Heart left ventricle (tissue), 16 donors: ENCODE results near the gene GPRASP2. TPM values are rescaled to one million over a fixed set of nuclear protein-coding genes. Genes with fewer than 3 reads are reported as not detected.

Experiments
- ATAC-seq, 4 donors: fragments of 200-7000 bp; cut with Tn5 transposase; one replicate each; pipeline ENCODE4 v1.9.1; 2020 to 2022; ENCODE audit warnings: moderate library complexity in 4 of 4, mild to moderate bottlenecking in 3 of 4, moderate number of reproducible peaks in 1 of 4
- DNase-seq, 5 donors: peaks; one replicate each; pipeline ENCODE4 v3.0.0-alpha.2; 2020
- H3K27ac ChIP-seq, 12 donors: fragments of 200-600 bp; sonication (generic) in 4 of 12; one replicate each; pipeline versions ENCODE4 v1.5.0 to v1.8.0; 2016 to 2022; ENCODE audit warnings: mild to moderate bottlenecking in 2 of 12
- H3K27me3 ChIP-seq, 9 donors: fragments of 200-600 bp; sonication (generic) in 2 of 9; one replicate each; pipeline versions ENCODE4 v1.5.1 to v1.8.0; 2016 to 2022; ENCODE audit warnings: mild to moderate bottlenecking in 3 of 9
- H3K36me3 ChIP-seq, 9 donors: fragments of 200-600 bp; sonication (generic) in 2 of 9; one replicate each; pipeline versions ENCODE4 v1.5.0 to v1.8.0; 2018 to 2022; ENCODE audit warnings: mild to moderate bottlenecking in 2 of 9
- H3K4me1 ChIP-seq, 12 donors: fragments of 200-600 bp; sonication (generic) in 4 of 12; one replicate each; pipeline versions ENCODE4 v1.5.0 to v1.8.0; 2016 to 2022; ENCODE audit warnings: mild to moderate bottlenecking in 3 of 12
- H3K4me3 ChIP-seq, 12 donors: fragments of 200-600 bp; sonication (generic) in 4 of 12; one replicate each; pipeline versions ENCODE4 v1.5.0 to v1.8.0; 2017 to 2022; ENCODE audit warnings: mild to moderate bottlenecking in 9 of 12, moderate library complexity in 4 of 12
- H3K9me3 ChIP-seq, 12 donors: fragments of 200-600 bp; sonication (generic) in 4 of 12; one replicate each; pipeline versions ENCODE4 v1.5.0 to v1.8.0; 2016 to 2022; ENCODE audit warnings: mild to moderate bottlenecking in 1 of 12
- CTCF ChIP-seq, 12 donors: fragments of 200-600 bp; sonication (generic) in 4 of 12; IDR thresholded peaks; one replicate each; pipeline versions ENCODE4 v1.5.0 to v1.8.0; 2018 to 2022; ENCODE audit warnings: antibody characterized with exemption in 12 of 12, mild to moderate bottlenecking in 5 of 12
- POLR2A ChIP-seq, 2 donors: fragments of 450-650 bp; IDR thresholded peaks; one replicate each; pipeline ENCODE4 v1.6.1; 2017; ENCODE audit warnings: antibody characterized with exemption in 2 of 2, mild to moderate bottlenecking in 2 of 2, moderate library complexity in 2 of 2
- WGBS, 4 donors: extraction: QIAGEN DNeasy Blood & Tissue Kit in 2 of 4; methylation state at CpG; one replicate each; pipeline versions ENCODE4 v1.1.5 to v1.1.7; 2013 to 2018; 5-methylcytosine and 5-hydroxymethylcytosine counted together
- intact Hi-C, 10 donors: fragments of 100-400 bp; cut with DNase I; formaldehyde crosslinking; loops; one replicate each; pipeline versions ENCODE4 v1.11.1 to v1.14.2; 2022
- polyA plus RNA-seq, 2 donors: library from polyadenylated mRNA; stranded (reverse); fragments of 200-250 nt; gene quantifications; one replicate each; pipeline ENCODE4 v1.2.3, GENCODE V29; 2013
- total RNA-seq, 9 donors: library from RNA; depleted of rRNA in 2 of 9; stranded (reverse); fragments of >200 nt in 2 of 9; fragmentation: NEBNext Ultra II Directional in 3 of 9; extraction: Animal tissue kit (Norgen Biotek cat#: 25700) in 3 of 9; gene quantifications; one replicate each; pipeline versions ENCODE4 v1.1.0 to v1.2.4, GENCODE V29; 2016 to 2023
- donor health status: ischemic (EF 13 %, LVEDD 7.1; RV severe dilation, severe dysfunction).
- donor health status: healthy with polysubstance abuse.
- donor health status: DM: no; HTN: yes; CAD: no.
- donor health status: DM: no; HTN: no; CAD: no.
- donor health status: ischemic (EF 25% LVEDD 6.9; RV normal size, moderate dysfunction).
- donor health status: ischemic (EF 25% LVEDD 5.7; RV mildly dilated, moderate dysfunction).
- donor health status: healthy.
- donor health status: DM: yes; HTN: yes; CAD: no.
- donor health status: ischemic (EF 35%, LVEDD 5.7; RV mildly dilated, moderate dysfunction).
- donor health status: nonischemic (EF 11% LVEDD 7.7; RV severe dilation, severe dysfunction).
- donor health status: DM: yes; HTN: yes; CAD: no.
- donor health status: PGD.
- donor health status: ischemic (EF 29% LVEDD 5.4; RV normal size, mild dysfunction).
- donor health status: nonischemic (EF 23%, LVEDD 6.1; RV moderate dilation, normal function).

Gene GPRASP2
- total and polyA plus RNA-seq, 11 donors: 4.3 to 19.6 (median 11.2) TPM

GRCh38 chrX:102684772-102685520, 27.3 kb upstream of the GPRASP2 start:
- H3K9me3 ChIP-seq: peaks cover 0 to 30% (median 14%) of the 10 kb centered on the region in 12 donors
- DNase-seq: no peak
- WGBS, 4 donors: 62 to 70% (median 65%) methylated on average over 2 of the region's 2 CpGs
- no peaks in the 10 kb centered on the region for H3K4me1 ChIP-seq
- no peak overlapping the region for H3K27ac ChIP-seq
- H3K4me3 ChIP-seq: no peak overlapping the region
- peaks cover 0 to 3% (median 0%) of the 10 kb centered on the region in 9 donors for H3K36me3 ChIP-seq
- intact Hi-C loops: no loop called here
- no peak for ATAC-seq
- no peaks in the 10 kb centered on the region for H3K27me3 ChIP-seq
- TF ChIP-seq CTCF (IDR thresholded peaks at IDR 0.05) (no peak), POLR2A (IDR thresholded peaks at IDR 0.05) (no peak)

GRCh38 chrX:102694749-102695148, 17.5 kb upstream of the GPRASP2 start:
- intact Hi-C loops: no loop called here

GRCh38 chrX:102696306-102696705, 15.9 kb upstream of the GPRASP2 start:
- Histone ChIP-seq H3K27ac (no peak overlapping the region), H3K9me3 (peaks cover 0 to 7% (median 0%) of the 10 kb centered on the region in 12 donors), H3K27me3 (peaks cover 0 to 6% (median 0%) of the 10 kb centered on the region in 9 donors), H3K4me3 (no peak overlapping the region), H3K4me1 (no peaks in the 10 kb centered on the region), H3K36me3 (no peaks in the 10 kb centered on the region)
- intact Hi-C loops: no loop called here
- TF ChIP-seq CTCF (IDR thresholded peaks at IDR 0.05) (no peak), POLR2A (IDR thresholded peaks at IDR 0.05) (no peak)
- ATAC-seq (no peak), DNase-seq (no peak)

More at GRCh38 chrX:102694749-102695148, 17.5 kb upstream of the GPRASP2 start:
- no peak for DNase-seq
- no peak overlapping the region for H3K27ac ChIP-seq
- WGBS, 4 donors: 79 to 92% (median 87%) methylated on average over 3 of the region's 3 CpGs
- TF ChIP-seq POLR2A (IDR thresholded peaks at IDR 0.05): no peak
- H3K36me3 ChIP-seq: no peaks in the 10 kb centered on the region
- no peak overlapping the region for H3K4me3 ChIP-seq
- H3K27me3 ChIP-seq: peaks cover 0 to 4% (median 0%) of the 10 kb centered on the region in 9 donors
- peaks cover 0 to 8% (median 0%) of the 10 kb centered on the region in 12 donors for H3K9me3 ChIP-seq
- no peak for ATAC-seq
- no peaks in the 10 kb centered on the region for H3K4me1 ChIP-seq

- Histone ChIP-seq H3K36me3 (no peaks in the 10 kb centered on the region), H3K27ac (no peak overlapping the region), H3K4me3 (no peak overlapping the region), H3K4me1 (no peaks in the 10 kb centered on the region), H3K27me3 (peaks cover 0 to 4% (median 0%) of the 10 kb centered on the region in 9 donors), H3K9me3 (no peaks in the 10 kb centered on the region)
- intact Hi-C loops: no loop called here
- TF ChIP-seq POLR2A (IDR thresholded peaks at IDR 0.05) (no peak), CTCF (IDR thresholded peaks at IDR 0.05) (no peak)
- DNase-seq (no peak), ATAC-seq (no peak)
These were observed 14.8 kb upstream of the GPRASP2 start for GRCh38 chrX:102697494-102697893.
